Measurements from ENCODE around the gene HEXB. TPM values are rescaled to one million over a fixed set of nuclear protein-coding genes. Genes with fewer than 3 reads are reported as not detected.

HEXB gene
- total RNA-seq, 4 donors from 2014 or later, result 26.7 to 76.4 (median 62.1) TPM

GRCh38 chr5:74649421-74649973 lies 35.5 kb upstream of the HEXB start:
- Histone ChIP-seq H3K4me1 (peaks cover 0 to 15% (median 2%) of the 10 kb centered on the region in 3 donors), H3K36me3 (no peaks in the 10 kb centered on the region), H3K27me3 (no peaks in the 10 kb centered on the region), H3K9me3 (no peaks in the 10 kb centered on the region), H3K4me3 (no peak overlapping the region), H3K27ac (no peak overlapping the region)
- DNase-seq, result no peak
- intact Hi-C loops (cut with DNase I), result loop anchor here (5.0 to 10.0 kb wide), 2 partner anchors 615 to 747 kb away; no protein-coding TSS in a partner anchor
- no peak for TF ChIP-seq CTCF (IDR thresholded peaks at IDR 0.05)
- TF ChIP-seq POLR2A (IDR thresholded peaks at IDR 0.05), result no peak
- 15 to 21% methylated on average over 1 of the region's 1 CpG for WGBS, 2 donors

- H3K9me3 ChIP-seq, result no peaks in the 10 kb centered on the region
- H3K4me1 ChIP-seq, result peaks cover 0 to 15% (median 2%) of the 10 kb centered on the region in 3 donors
- intact Hi-C loops (cut with DNase I), result no loop called here
- no peak overlapping the region for H3K27ac ChIP-seq
- WGBS, 2 donors, result 32 to 50% methylated on average over 3 of the region's 3 CpGs
- TF ChIP-seq POLR2A (IDR thresholded peaks at IDR 0.05) (no peak), CTCF (IDR thresholded peaks at IDR 0.05) (no peak)
- no peaks in the 10 kb centered on the region for H3K36me3 ChIP-seq
- no peak for DNase-seq
- no peak overlapping the region for H3K4me3 ChIP-seq
- no peaks in the 10 kb centered on the region for H3K27me3 ChIP-seq
These were observed 33.3 kb upstream of the HEXB start for GRCh38 chr5:74651710-74652109.

- TF ChIP-seq CTCF (IDR thresholded peaks at IDR 0.05) (no peak), POLR2A (IDR thresholded peaks at IDR 0.05) (no peak)
- WGBS, 2 donors, result 86 to 89% methylated on average over 3 of the region's 3 CpGs
- H3K27me3 ChIP-seq, result no peaks in the 10 kb centered on the region
- no peaks in the 10 kb centered on the region for H3K36me3 ChIP-seq
- H3K27ac ChIP-seq, result no peak overlapping the region
- no peak for DNase-seq
- H3K4me1 ChIP-seq, result peaks cover 0 to 9% (median 2%) of the 10 kb centered on the region in 3 donors
- no peaks in the 10 kb centered on the region for H3K9me3 ChIP-seq
- intact Hi-C loops (cut with DNase I), result no loop called here
- no peak overlapping the region for H3K4me3 ChIP-seq
These were observed 32.5 kb upstream of the HEXB start for GRCh38 chr5:74652576-74652975.

GRCh38 chr5:74653991-74654390 lies 31.0 kb upstream of the HEXB start:
- Histone ChIP-seq H3K9me3 (no peaks in the 10 kb centered on the region), H3K36me3 (no peaks in the 10 kb centered on the region), H3K4me3 (no peak overlapping the region), H3K27me3 (no peaks in the 10 kb centered on the region), H3K27ac (no peak overlapping the region), H3K4me1 (peaks cover 0 to 4% (median 2%) of the 10 kb centered on the region in 3 donors)
- TF ChIP-seq CTCF (IDR thresholded peaks at IDR 0.05), result no peak
- no peak for TF ChIP-seq POLR2A (IDR thresholded peaks at IDR 0.05)
- intact Hi-C loops (cut with DNase I), result no loop called here
- DNase-seq, result no peak
- WGBS, 2 donors, result 65 to 83% methylated on average over 3 to 5 of the region's 5 CpGs

GRCh38 chr5:74655206-74655605 lies 29.8 kb upstream of the HEXB start:
- intact Hi-C loops (cut with DNase I), result no loop called here
- no peak overlapping the region for H3K27ac ChIP-seq
- TF ChIP-seq POLR2A (IDR thresholded peaks at IDR 0.05) (no peak), CTCF (IDR thresholded peaks at IDR 0.05) (no peak)
- 75 to 85% methylated on average over 6 of the region's 6 CpGs for WGBS, 2 donors
- H3K4me1 ChIP-seq, result peaks cover 0 to 2% (median 0%) of the 10 kb centered on the region in 3 donors
- no peak overlapping the region for H3K4me3 ChIP-seq
- H3K36me3 ChIP-seq, result no peaks in the 10 kb centered on the region
- no peaks in the 10 kb centered on the region for H3K27me3 ChIP-seq
- H3K9me3 ChIP-seq, result no peaks in the 10 kb centered on the region
- DNase-seq, result no peak
